Measurements from ENCODE around the gene FAM193A.

GRCh38 chr4:2734612-2735011, 198.2 kb downstream of the FAM193A start:
- TF ChIP-seq CTCF (IDR thresholded peaks at IDR 0.05; ENCODE audit: insufficient read depth, low read length, poor library complexity, severe bottlenecking) (no peak), EZH2phosphoT487 (conservative IDR thresholded peaks at IDR 0.05; ENCODE audit: low read length) (no peak)

Measured in SU-DHL-6 (cell line).